Prostate gland (tissue), 2 donors: Measurements from ENCODE around the gene CPLX3.

ENCODE experiments used
- CTCF ChIP-seq, 4 experiments: fragments of 200-600 bp in 2 of 4; fragments of 450-650 bp in 2 of 4; sonication (generic) in 2 of 4; IDR thresholded peaks; 1 replicate in 3 of 4; 2 replicates in 1 of 4; pipeline ENCODE4 v1.5.1; 2016 to 2019; ENCODE audit warnings: antibody characterized with exemption in 4 of 4, mild to moderate bottlenecking in 2 of 4, moderate library complexity in 2 of 4
- POLR2A ChIP-seq: fragments of 450-650 bp; IDR thresholded peaks from one replicate; pipeline ENCODE4 v1.6.1; 2016; ENCODE audit warnings: antibody characterized with exemption, mild to moderate bottlenecking
- POLR2AphosphoS5 ChIP-seq: sonication (generic); formaldehyde crosslinking; IDR thresholded peaks from one replicate; pipeline ENCODE4 v1.6.1; 2017; ENCODE audit warnings: antibody characterized with exemption

- TF ChIP-seq POLR2A (no peak), CTCF (IDR thresholded peaks at IDR 0.05) (no peak), POLR2AphosphoS5 (no peak)
These were observed 30.3 kb upstream of the CPLX3 start for GRCh38 chr15:74795966-74796625.
